ENCODE measurements around the gene SLC2A11. TPM values are rescaled to one million over a fixed set of nuclear protein-coding genes. Genes with fewer than 3 reads are reported as not detected.

Gene SLC2A11
- total and polyA plus RNA-seq, 9 of the 15 experiments (the other 6 are each of a cell fraction or from before 2014, with no cell fraction given), result 0.44 to 2.7 (median 2.1) TPM

GRCh38 chr22:23893945-23894709 is 36.5 kb downstream of the SLC2A11 start, which contains the start of gene MIF (continued):
- TF ChIP-seq ZNF764 (CRISPR knock-in tag; IDR thresholded peaks at IDR 0.05; ENCODE audit: low read depth) (0 out of 2 replicates have a peak, but pooled peaks have one; percentile 68), CBX3 (IDR thresholded peaks at IDR 0.05; ENCODE audit: borderline replicate concordance in 1 of 2, low read length in 2 of 2) (peak in 1 of 2 experiments; percentile 68; a peak in 1 of 3 replicates), ZNF280B (CRISPR knock-in tag; IDR thresholded peaks at IDR 0.05) (no peak), HMGN3 (IDR thresholded peaks at IDR 0.05; ENCODE audit: borderline replicate concordance, extremely low read depth, insufficient read length, low read depth, low read length) (peak; percentile 68), MNT (conservative IDR thresholded peaks at IDR 0.05) (peak; percentile 22 to 67; a peak in 2 of 4 replicates), MAZ (CRISPR knock-in tag; conservative IDR thresholded peaks at IDR 0.05 in 1 of 2, IDR thresholded peaks at IDR 0.05 in 1 of 2) (peak; percentile 63 to 69; a peak in 2 of 4 replicates), ZBTB11 (CRISPR knock-in tag; IDR thresholded peaks at IDR 0.05) (peak in 1 of 3 experiments; percentile 80; a peak in 2 of 6 replicates), ZNF592 (IDR thresholded peaks at IDR 0.05) (0 out of 2 replicates have a peak, but pooled peaks have one; percentile 26), CXXC5 (CRISPR knock-in tag; IDR thresholded peaks at IDR 0.05) (peak; percentile 51), SOX6 (IDR thresholded peaks at IDR 0.05) (0 out of 2 replicates have a peak, but pooled peaks have one; percentile 33), SMAD4 (CRISPR knock-in tag; conservative IDR thresholded peaks at IDR 0.05) (0 out of 2 replicates have a peak, but pooled peaks have one; percentile 39), POLR2H (tag; IDR thresholded peaks at IDR 0.05; ENCODE audit: low read depth) (peak; percentile 36; the same call in 1 of the 2 replicates)
